ENCODE measurements around the gene CDKAL1. TPM values are rescaled to one million over a fixed set of nuclear protein-coding genes. Genes with fewer than 3 reads are reported as not detected.

The CDKAL1 gene
- total RNA-seq, 2 donors from 2014 or later = 23.5 to 26.4 TPM

DNA sequence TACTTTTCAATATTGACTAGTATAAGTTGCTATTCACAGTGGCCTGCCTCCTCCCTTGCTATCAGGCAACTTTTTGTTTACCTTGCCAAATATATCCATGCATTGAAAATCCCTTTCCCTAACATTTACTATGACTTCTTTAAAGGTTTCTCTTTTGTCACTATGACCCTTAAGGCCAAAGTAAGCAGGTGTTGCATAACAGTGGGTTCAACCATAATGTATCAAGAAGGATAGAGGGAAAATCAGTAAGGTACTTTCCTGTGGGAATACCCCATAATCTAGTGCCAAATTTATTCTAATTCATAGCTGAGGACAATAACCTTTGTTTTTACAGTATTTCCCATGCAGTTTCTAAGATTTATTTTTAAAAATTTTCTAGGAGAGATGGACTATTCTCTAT, 527.6 kb downstream of the CDKAL1 start:
- Mint-ChIP-seq H3K4me1 (no peaks in the 10 kb centered on the region), H3K27ac (no peak overlapping the region), H3K9me3 (peaks cover 25% of the 10 kb centered on the region), H3K27me3 (ENCODE audit: insufficient read depth) (no peaks in the 10 kb centered on the region), H3K4me3 (no peak overlapping the region), H3K36me3 (ENCODE audit: low read depth) (peaks cover 21% of the 10 kb centered on the region)
- Histone ChIP-seq H3K9me3 (ENCODE audit: control insufficient read depth, low read length) (peaks cover 12% of the 10 kb centered on the region), H3K4me3 (ENCODE audit: low read length) (no peak overlapping the region), H3K4me1 (ENCODE audit: control insufficient read depth, insufficient read depth, low read length) (no peaks in the 10 kb centered on the region), H3K27ac (ENCODE audit: low read depth, low read length) (no peak overlapping the region), H3K27me3 (ENCODE audit: control insufficient read depth, insufficient read depth, low read length, poor library complexity, severe bottlenecking) (no peaks in the 10 kb centered on the region), H3K36me3 (ENCODE audit: control insufficient read depth, insufficient read depth, low read length) (no peaks in the 10 kb centered on the region), H3K9ac (ENCODE audit: extremely low read depth, low read length, poor library complexity, severe bottlenecking) (no peak overlapping the region)
- DNase-seq = no peak
- TF ChIP-seq, protein P1, sequence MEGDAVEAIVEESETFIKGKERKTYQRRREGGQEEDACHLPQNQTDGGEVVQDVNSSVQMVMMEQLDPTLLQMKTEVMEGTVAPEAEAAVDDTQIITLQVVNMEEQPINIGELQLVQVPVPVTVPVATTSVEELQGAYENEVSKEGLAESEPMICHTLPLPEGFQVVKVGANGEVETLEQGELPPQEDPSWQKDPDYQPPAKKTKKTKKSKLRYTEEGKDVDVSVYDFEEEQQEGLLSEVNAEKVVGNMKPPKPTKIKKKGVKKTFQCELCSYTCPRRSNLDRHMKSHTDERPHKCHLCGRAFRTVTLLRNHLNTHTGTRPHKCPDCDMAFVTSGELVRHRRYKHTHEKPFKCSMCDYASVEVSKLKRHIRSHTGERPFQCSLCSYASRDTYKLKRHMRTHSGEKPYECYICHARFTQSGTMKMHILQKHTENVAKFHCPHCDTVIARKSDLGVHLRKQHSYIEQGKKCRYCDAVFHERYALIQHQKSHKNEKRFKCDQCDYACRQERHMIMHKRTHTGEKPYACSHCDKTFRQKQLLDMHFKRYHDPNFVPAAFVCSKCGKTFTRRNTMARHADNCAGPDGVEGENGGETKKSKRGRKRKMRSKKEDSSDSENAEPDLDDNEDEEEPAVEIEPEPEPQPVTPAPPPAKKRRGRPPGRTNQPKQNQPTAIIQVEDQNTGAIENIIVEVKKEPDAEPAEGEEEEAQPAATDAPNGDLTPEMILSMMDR (conservative IDR thresholded peaks at IDR 0.05) = no peak

DNA sequence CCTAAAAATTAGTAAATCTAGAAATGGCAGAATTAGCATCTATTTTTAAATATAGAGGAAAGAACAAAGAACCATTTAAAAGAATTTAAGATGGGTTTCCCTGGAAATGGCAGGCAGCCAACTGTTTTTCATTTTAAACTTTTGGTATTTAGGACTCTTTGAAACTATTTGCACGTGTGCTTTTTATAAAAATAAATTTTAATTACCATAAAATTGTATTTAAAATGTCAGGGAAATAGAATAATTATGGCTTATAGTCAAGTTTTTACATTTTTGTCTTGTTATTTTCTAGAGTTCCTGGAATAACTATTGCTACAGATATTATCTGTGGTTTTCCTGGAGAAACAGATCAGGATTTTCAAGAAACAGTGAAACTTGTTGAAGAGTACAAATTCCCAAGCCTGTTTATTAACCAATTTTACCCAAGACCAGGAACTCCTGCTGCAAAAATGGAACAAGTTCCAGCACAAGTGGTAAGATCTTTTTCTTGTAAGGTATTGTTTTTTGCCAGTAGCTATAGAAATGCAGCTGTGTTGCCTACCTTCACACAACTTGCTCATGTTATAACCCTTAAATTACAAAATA, 530.6 kb downstream of the CDKAL1 start:
- Histone ChIP-seq H3K9me3 (ENCODE audit: control insufficient read depth, low read length) (peaks cover 4% of the 10 kb centered on the region), H3K4me3 (ENCODE audit: low read length) (no peak overlapping the region), H3K27ac (ENCODE audit: low read depth, low read length) (no peak overlapping the region), H3K27me3 (ENCODE audit: control insufficient read depth, insufficient read depth, low read length, poor library complexity, severe bottlenecking) (no peaks in the 10 kb centered on the region), H3K4me1 (ENCODE audit: control insufficient read depth, insufficient read depth, low read length) (no peaks in the 10 kb centered on the region), H3K9ac (ENCODE audit: extremely low read depth, low read length, poor library complexity, severe bottlenecking) (no peak overlapping the region), H3K36me3 (ENCODE audit: control insufficient read depth, insufficient read depth, low read length) (no peaks in the 10 kb centered on the region)
- no CpG with 5 or more reads among the region's 1 CpG for WGBS, 2 experiments (ENCODE audit: insufficient coverage in 1 of 2, insufficient read length in 1 of 2)
- H3K9me3 Mint-ChIP-seq = peaks cover 9% of the 10 kb centered on the region
- no peak overlapping the region for H3K27ac Mint-ChIP-seq
- H3K36me3 Mint-ChIP-seq (ENCODE audit: low read depth) = peaks cover 14% of the 10 kb centered on the region
- H3K4me1 Mint-ChIP-seq = no peaks in the 10 kb centered on the region
- H3K4me3 Mint-ChIP-seq = no peak overlapping the region
- H3K27me3 Mint-ChIP-seq (ENCODE audit: insufficient read depth) = no peaks in the 10 kb centered on the region
- DNase-seq = no peak
- TF ChIP-seq, protein P1 (conservative IDR thresholded peaks at IDR 0.05) = no peak

DNA sequence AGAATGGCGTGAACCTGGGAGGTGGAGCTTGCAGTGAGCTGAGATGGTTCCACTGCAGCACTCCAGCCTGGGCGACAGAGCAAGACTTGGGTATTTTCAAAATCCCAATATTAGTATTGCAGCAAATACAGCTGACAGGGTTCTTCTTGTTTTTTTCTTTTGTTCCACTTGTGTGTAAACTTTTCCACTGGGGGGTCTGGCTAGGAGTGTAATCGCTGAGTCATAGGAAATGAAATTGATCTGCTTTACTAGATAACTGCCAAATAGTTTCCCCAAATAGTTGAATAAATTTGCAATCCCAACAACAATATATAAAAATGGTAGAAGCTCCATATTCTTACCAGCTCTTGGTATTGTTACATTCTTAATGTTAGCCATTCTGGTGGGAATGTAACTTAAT, 533.3 kb downstream of the CDKAL1 start:
- H3K4me3 Mint-ChIP-seq = no peak overlapping the region
- H3K27ac ChIP-seq (ENCODE audit: low read depth, low read length) = no peak overlapping the region
- H3K36me3 ChIP-seq (ENCODE audit: control insufficient read depth, insufficient read depth, low read length) = no peaks in the 10 kb centered on the region
- H3K27ac Mint-ChIP-seq = no peak overlapping the region
- no peak overlapping the region for H3K4me3 ChIP-seq (ENCODE audit: low read length)
- no peak for DNase-seq
- H3K9me3 ChIP-seq (ENCODE audit: control insufficient read depth, low read length) = peaks cover 8% of the 10 kb centered on the region
- H3K36me3 Mint-ChIP-seq (ENCODE audit: low read depth) = peaks cover 20% of the 10 kb centered on the region
- peaks cover 19% of the 10 kb centered on the region for H3K4me1 Mint-ChIP-seq
- no peaks in the 10 kb centered on the region for H3K4me1 ChIP-seq (ENCODE audit: control insufficient read depth, insufficient read depth, low read length)
- no peaks in the 10 kb centered on the region for H3K27me3 ChIP-seq (ENCODE audit: control insufficient read depth, insufficient read depth, low read length, poor library complexity, severe bottlenecking)
- no peaks in the 10 kb centered on the region for H3K27me3 Mint-ChIP-seq (ENCODE audit: insufficient read depth)
- H3K9me3 Mint-ChIP-seq = peaks cover 12% of the 10 kb centered on the region
- no peak overlapping the region for H3K9ac ChIP-seq (ENCODE audit: extremely low read depth, low read length, poor library complexity, severe bottlenecking)
- TF ChIP-seq, protein P1 (conservative IDR thresholded peaks at IDR 0.05) = no peak
- 90 to 100% methylated on average over 2 of the region's 3 CpGs for WGBS, 2 experiments (ENCODE audit: insufficient coverage in 1 of 2, insufficient read length in 1 of 2)

Measured in endodermal cell (in vitro differentiated cells).